A549 treated with AZD9567 at 1 μM for 4 hours (cell line): Measurements from ENCODE around the gene GRK2. TPM values are rescaled to one million over a fixed set of nuclear protein-coding genes. Genes with fewer than 3 reads are reported as not detected.

Experiments
- total RNA-seq: library from RNA; stranded (reverse); fragments of 200-300 nt; extraction: Qiagen RNA extraction; gene quantifications from 5 replicates; pipeline ENCODE4 v1.2.3, GENCODE V29; 2022; ENCODE audit not compliant: insufficient read depth

Gene GRK2
- total RNA-seq = 36.6 to 43.3 TPM (median 41.4 TPM) in 5 replicates

DNA sequence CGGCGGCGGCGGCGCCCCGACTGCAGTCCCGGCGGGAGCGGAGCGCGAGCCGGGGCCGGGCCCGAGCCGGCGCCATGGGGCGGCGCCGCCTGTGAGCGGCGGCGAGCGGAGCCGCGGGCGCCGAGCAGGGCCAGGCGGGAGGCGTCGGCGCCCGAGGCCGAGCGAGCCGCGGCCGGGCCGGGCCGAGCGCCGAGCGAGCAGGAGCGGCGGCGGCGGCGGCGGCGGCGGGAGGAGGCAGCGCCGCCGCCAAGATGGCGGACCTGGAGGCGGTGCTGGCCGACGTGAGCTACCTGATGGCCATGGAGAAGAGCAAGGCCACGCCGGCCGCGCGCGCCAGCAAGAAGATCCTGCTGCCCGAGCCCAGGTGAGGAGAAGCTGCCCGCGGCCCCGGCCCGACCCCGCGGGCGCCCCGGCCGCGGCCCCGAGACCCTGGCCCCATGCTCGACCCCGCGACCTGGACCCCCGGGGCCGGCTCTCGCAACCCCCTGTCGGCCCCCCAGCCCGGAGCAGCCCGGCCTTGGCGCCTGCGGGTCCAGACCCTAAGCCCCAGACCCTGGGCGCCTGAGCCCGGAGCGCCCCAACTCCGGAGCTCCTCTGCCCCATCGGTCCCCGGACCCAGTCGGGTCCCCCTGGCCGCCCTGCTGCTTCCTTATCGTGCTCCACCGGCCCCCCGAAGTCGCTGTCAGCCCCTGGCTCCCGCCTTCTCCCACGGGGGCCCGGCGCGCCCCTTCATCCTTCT, at the start of gene GRK2:
TSS of gene GRK2 (plus strand) at position 25 of the 739 bp plus-strand sequence. CDS start at position 252, 227 bp downstream.

DNA sequence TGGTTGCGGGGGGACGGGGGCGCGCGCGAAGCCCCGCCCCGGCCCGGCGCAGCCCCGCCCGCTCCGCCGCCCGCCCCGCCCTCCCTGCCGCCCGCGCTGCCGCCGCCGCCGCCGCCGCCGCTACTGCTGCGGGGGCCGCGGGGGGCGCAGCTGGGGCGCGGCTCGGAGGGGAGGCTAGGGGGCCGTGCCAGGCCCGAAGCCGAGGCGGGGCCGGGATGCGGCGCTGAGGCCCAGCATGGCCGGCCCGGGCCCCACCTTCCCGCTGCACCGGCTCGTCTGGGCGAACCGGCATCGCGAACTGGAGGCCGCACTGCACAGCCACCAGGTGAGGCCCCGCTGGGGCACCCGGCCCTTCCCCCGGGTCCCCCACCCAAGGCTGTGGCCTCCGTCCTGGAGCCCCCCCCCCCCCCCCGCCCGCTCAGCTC, 23.0 kb downstream of the GRK2 start, which contains the start of gene ANKRD13D:
TSS of gene ANKRD13D (plus strand) at position 78 of the 425 bp plus-strand sequence. CDS start at position 236, 158 bp downstream.

DNA sequence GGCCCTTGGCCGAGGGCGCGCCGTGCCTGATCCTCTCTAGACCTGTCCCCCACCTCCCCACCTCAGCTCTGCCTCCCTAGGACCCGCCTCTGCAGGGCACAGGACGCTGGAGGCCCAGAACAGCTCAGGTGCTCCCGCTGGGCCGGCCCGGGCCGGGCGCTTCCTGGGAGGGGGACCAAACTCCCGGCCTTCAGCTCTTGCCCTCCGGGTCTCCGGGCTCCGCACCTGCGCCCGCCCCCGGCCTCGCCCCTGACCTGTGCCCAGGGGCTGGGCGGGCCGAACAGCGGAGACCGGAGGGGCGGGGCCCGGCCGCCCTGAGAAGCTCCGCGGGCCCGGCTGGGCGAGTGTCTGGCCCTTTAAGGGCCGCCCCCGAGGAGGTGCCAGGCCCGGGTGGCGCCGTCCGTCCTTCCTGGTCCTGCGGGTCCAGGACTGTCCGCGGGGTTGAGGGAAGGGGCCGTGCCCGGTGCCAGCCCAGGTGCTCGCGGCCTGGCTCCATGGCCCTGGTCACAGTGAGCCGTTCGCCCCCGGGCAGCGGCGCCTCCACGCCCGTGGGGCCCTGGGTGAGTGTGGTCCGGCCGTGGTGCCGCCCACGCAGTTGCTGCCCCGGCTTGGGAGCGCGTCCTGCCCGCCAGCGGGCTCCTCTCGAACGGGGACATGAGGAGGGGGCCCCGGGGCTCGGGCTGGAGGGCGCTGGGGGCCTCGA, 37.0 kb downstream of the GRK2 start, which contains the start of gene SSH3:
TSS of gene SSH3 (plus strand) at position 399 of the 703 bp plus-strand sequence. CDS start at position 495, 96 bp downstream.

Other genes with a start within 250 kb of the GRK2 start
- 14.4 to 18.3 TPM (median 16.2 TPM) in 5 replicates for gene SYT12, start 243.3 kb upstream of the GRK2 start, total RNA-seq
- 33.7 to 51.0 TPM (median 43.7 TPM) in 5 replicates for gene RHOD, start 209.6 kb upstream of the GRK2 start, total RNA-seq
- 44.3 to 47.2 TPM (median 44.6 TPM) in 5 replicates for gene KDM2A, start 147.2 kb upstream of the GRK2 start, total RNA-seq
- 24.8 to 27.6 TPM (median 26.4 TPM) in 5 replicates for gene ANKRD13D, start 22.8 kb downstream of the GRK2 start, total RNA-seq
- 15.9 to 30.1 TPM (median 26.4 TPM) in 5 replicates for gene SSH3, start 37.1 kb downstream of the GRK2 start, total RNA-seq
- 167 to 237 TPM (median 225 TPM) in 5 replicates for gene POLD4, start 87.1 kb downstream of the GRK2 start, total RNA-seq
- 22.8 to 42.8 TPM (median 40.4 TPM) in 5 replicates for gene CLCF1, start 107.1 kb downstream of the GRK2 start, total RNA-seq
- 22.4 to 31.6 TPM (median 29.7 TPM) in 5 replicates for gene RAD9A, start 125.5 kb downstream of the GRK2 start, total RNA-seq
- 263 to 306 TPM (median 277 TPM) in 5 replicates for gene PPP1CA, start 135.4 kb downstream of the GRK2 start, total RNA-seq
- 0.08 to 0.17 TPM (median 0.15 TPM) in 3 of 5 replicates, not detected in the others for gene TBC1D10C, start 137.6 kb downstream of the GRK2 start, total RNA-seq
- gene CARNS1, start 149.2 kb downstream of the GRK2 start, total RNA-seq = 0.15 to 0.23 TPM (median 0.17 TPM) in 4 of 5 replicates, not detected in the other
- 46.8 to 55.2 TPM (median 50.2 TPM) in 5 replicates for gene RPS6KB2, start 162.0 kb downstream of the GRK2 start, total RNA-seq
- 0.14 to 0.63 TPM (median 0.43 TPM) in 4 of 5 replicates, not detected in the other for gene PTPRCAP, start 171.2 kb downstream of the GRK2 start, total RNA-seq
- 54.1 to 65.0 TPM (median 59.3 TPM) in 5 replicates for gene CORO1B, start 177.0 kb downstream of the GRK2 start, total RNA-seq
- 0.06 to 0.07 TPM in 2 of 5 replicates, not detected in the others for gene GPR152, start 186.3 kb downstream of the GRK2 start, total RNA-seq
- gene CABP4, start 188.9 kb downstream of the GRK2 start, total RNA-seq = not detected in 5 replicates
- gene TMEM134, start 202.8 kb downstream of the GRK2 start, total RNA-seq = 33.3 to 67.5 TPM (median 61.7 TPM) in 5 replicates
- 31.9 to 47.6 TPM (median 46.3 TPM) in 5 replicates for gene AIP, start 216.6 kb downstream of the GRK2 start, total RNA-seq
- gene PITPNM1, start 238.9 kb downstream of the GRK2 start, total RNA-seq = 25.4 to 46.8 TPM (median 41.3 TPM) in 5 replicates
- 71.4 to 89.7 TPM (median 88.5 TPM) in 5 replicates for gene CDK2AP2, start 241.7 kb downstream of the GRK2 start, total RNA-seq